Stimulated activated naive CD8-positive, alpha-beta T cell treated with anti-CD3 and anti-CD28 coated beads, Interleukin-15, Interleukin-2, amounts not matched to agents 100 U/mL and 50 U/mL, for 24 hours (primary cell): ENCODE data around the gene LMOD1.

Experiments
- ATAC-seq: fragments of 150-1000 bp; cut with Tn5 transposase; one replicate; pipeline ENCODE4 v1.10.0; 2021
- DNase-seq: peaks from one replicate; pipeline ENCODE4 v3.0.0; 2021

LMOD1 gene

GRCh38 chr1:201891451-201892045 is 54.8 kb downstream of the LMOD1 start:
- no peak for ATAC-seq
- DNase-seq = no peak

DNA sequence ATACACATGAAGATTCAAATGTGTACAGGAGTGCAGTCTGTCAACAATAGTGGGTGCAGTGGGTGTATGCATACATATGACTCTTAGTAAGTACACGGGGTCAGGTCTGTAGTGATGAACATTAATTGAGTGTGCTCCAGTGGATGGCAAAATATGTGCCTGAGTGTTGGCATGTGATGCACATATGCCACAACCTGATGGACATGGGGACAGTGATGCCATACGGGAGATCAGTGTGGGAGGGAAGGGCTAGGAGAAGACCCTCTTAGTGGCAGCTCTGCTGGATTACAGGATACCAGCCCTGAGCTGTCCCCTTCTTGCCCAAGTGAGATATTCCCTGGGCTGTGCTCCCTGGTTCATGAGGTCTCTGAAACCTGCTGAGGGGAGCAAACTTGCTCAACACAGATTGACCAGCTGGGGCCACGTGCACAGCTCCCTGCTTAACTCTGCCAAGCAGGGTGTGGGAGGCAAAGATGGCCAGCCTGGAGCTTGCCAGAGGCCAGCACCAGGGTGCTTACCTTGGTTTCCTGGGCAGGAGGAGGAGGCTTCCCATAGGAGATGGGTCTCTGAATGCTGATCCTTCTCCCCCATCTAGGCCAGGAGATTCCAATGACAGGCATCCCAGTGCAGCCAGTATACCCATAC is 55.4 kb downstream of the LMOD1 start:
- ATAC-seq (no peak), DNase-seq (no peak)

- DNase-seq (no peak), ATAC-seq (no peak)
Measured at GRCh38 chr1:201890223-201890622, 56.1 kb downstream of the LMOD1 start.

DNA sequence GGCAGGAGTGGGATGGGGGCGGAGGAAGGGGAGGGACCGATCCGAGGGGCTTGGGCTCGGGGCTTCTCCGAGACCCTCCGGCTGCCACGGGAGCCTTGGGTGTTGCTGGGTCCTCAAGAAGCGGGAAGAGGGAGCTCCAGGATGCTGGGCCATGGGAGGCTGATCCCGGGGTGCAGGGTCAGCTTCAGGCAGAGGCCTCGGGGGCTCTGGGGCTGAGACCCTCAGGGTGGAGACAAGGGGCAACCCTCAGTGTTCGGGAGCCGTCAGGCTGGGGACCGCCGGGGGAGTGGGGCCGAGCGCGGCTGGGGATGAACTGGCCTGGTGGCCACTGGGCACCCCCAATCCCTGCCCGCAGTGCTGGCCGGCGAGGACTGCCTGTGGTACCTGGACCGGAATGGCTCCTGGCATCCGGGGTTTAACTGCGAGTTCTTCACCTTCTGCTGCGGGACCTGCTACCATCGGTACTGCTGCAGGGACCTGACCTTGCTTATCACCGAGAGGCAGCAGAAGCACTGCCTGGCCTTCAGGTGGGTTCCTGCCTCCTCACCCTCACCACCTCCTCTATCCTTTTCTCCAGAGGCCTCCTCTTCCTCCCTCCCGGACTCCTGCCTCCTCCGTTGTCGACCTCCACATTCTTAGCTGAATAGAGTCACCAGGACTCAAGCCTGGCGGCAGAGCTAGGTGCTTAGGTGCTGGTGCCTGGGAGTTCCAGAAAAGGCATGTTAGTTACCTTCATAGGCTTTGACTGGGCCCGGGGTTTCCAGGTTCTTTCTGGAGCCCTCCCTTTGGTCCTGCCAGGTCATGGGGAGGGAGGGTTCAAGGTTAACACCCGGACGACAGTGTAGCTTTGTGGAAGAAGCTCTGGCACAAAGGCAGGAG is 57.0 kb downstream of the LMOD1 start:
- ATAC-seq (no peak), DNase-seq (no peak)

DNA sequence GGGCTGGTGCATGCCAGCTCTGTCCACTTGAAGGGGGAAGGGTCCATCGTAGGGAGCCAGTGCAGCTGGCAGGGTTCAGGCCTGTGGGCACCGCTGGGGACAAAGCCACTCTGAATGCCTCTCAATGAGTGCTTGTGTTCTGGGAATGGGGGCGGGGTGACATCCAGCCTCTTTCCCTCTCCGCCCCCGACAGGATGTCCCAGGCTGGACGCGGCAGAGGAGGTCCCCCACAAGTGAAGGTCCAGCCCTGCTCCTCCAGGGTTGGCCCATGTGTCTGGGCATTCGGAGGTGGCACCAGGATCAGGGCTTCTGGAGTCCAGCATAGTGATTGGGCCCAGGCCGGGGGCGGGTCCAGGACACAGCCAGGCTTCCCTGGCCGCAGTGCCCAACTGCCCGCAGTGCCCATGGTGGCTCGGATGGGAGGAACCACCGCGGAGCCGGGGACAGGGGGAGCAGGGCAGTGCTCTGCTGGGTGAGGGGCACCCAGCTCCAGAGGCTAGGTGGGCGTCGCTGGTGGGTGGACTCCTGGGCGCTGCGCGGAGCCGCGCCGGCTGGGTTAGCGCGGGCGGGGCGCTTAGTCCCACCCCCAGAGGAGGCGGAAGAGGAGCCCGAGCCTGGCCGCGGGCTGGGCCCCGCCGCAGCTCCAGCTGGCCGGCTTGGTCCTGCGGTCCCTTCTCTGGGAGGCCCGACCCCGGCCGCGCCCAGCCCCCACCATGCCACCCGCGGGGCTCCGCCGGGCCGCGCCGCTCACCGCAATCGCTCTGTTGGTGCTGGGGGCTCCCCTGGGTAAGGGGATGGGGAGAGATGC is 57.9 kb downstream of the LMOD1 start, which contains the start of gene SHISA4:
Gene SHISA4 (plus strand): TSS at position 617 of the 808 bp plus-strand sequence. CDS start 97 bp downstream, at position 714.
- peak; percentile 16 for DNase-seq
- ATAC-seq = no peak

- DNase-seq (no peak), ATAC-seq (no peak)
Measured at GRCh38 chr1:201887116-201887866, 59.1 kb downstream of the LMOD1 start.

- ATAC-seq (no peak), DNase-seq (no peak)
Measured at GRCh38 chr1:201886103-201886885, 60.1 kb downstream of the LMOD1 start.

DNA sequence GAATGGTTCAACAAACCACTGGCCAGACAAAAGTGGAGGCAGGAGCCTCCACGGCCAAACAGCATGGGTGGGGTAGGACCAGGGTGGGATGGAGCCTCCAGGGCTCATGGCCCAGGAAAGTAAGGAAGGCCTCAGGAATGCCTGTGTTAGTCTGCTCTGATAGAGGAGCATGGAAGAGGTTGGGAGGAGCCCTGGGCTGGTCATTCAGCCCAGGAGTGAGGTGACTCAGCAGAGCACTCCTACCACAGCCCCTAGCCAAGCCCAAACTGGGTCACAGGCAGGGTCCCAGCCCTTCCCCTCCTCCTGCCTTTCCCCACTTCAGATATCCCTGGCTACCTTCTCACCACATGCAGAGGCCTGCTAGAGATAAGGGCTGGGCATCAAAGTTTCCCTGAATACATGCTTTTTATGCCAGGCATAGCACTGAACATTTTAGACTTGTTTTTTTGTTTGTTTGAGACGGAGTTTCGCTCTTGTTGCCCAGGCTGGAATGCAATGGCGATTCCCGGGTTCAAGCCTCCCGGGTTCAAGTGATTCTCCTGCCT is 60.7 kb downstream of the LMOD1 start:
- no peak for DNase-seq
- ATAC-seq = no peak

DNA sequence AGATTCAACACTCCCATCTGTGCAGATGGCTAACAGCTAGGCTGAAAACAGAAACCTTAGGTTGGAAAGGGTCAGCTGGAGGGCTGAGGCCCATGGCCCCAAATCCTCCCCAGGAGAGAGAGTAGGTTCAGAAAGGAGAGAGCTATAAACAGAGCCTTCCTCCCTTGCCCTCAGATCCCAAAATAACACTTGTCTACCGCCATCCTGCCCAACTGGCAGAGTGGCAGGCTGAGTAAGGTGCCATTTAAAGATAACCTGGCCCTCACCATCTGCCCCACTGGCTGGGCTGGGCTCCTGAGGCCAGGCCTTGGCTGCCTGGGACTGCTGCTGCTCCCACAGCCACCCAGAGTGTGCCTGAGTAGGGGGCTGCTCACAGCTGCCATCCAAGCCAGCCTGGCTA is 61.9 kb downstream of the LMOD1 start:
- ATAC-seq = no peak

GRCh38 chr1:201883786-201884185 is 62.6 kb downstream of the LMOD1 start:
- ATAC-seq (peak; percentile 44), DNase-seq (no peak)

More for the DNA sequence above, 61.9 kb downstream of the LMOD1 start:
- no peak for DNase-seq

- DNase-seq = no peak
- ATAC-seq = no peak
Measured at GRCh38 chr1:201883266-201883665, 63.1 kb downstream of the LMOD1 start.

GRCh38 chr1:201882665-201883132 is 63.6 kb downstream of the LMOD1 start:
- DNase-seq = no peak

DNA sequence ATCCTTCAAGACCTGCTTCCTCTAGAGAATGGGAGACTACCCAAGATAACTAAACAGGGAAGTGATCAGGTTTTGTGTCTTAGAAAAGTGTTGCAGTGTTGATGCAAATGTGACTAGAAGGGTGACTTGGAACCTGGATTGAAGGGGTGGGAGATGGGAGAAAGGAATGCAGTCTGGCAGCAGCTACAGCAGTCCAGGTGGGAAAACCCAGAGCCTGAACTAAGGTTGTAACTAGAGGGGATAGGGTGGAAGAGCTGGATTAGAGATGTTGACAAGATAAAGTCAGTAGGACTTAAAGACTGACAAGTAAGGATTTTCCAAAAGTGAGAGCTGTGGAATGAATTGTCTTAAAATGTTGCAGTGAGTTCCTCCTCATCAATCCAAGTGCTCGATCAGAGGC is 64.7 kb downstream of the LMOD1 start:
- no peak for ATAC-seq
- DNase-seq = no peak

More at GRCh38 chr1:201882665-201883132, 63.6 kb downstream of the LMOD1 start:
- peak; percentile 38 for ATAC-seq

DNA sequence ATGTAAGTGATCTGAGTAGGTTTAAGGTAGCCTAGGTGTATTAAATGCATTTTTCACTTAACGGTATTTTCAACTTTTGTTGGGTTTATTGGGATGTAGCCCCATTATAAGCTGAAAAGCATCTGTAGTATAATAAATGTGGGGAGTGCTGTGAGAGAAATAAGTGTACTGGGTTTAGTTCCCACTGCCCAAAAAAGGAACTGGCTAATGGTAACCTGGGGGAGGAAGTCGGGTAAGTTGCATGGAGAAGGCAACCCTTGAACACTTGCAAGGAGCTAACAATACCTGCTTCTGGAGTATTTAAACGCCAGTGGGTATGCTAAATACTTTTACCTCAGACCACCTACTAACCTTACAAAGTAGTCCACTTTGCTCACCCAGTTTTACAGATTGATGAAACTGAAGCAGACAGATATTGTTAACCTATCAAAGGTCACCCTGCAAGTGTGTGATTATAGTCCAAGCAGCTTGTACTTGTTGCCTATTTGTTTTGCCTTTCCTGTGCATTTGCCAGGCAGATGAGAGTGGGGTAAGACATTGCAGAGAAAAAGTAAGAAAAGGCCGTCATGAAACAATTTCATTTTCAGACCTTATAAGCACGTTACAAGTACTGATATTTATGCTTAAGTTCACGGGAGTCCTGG is 65.3 kb downstream of the LMOD1 start:
- DNase-seq = no peak
- no peak for ATAC-seq

GRCh38 chr1:201877877-201878401 is 68.4 kb downstream of the LMOD1 start:
- ATAC-seq = peak; percentile 41
- DNase-seq = no peak

DNA sequence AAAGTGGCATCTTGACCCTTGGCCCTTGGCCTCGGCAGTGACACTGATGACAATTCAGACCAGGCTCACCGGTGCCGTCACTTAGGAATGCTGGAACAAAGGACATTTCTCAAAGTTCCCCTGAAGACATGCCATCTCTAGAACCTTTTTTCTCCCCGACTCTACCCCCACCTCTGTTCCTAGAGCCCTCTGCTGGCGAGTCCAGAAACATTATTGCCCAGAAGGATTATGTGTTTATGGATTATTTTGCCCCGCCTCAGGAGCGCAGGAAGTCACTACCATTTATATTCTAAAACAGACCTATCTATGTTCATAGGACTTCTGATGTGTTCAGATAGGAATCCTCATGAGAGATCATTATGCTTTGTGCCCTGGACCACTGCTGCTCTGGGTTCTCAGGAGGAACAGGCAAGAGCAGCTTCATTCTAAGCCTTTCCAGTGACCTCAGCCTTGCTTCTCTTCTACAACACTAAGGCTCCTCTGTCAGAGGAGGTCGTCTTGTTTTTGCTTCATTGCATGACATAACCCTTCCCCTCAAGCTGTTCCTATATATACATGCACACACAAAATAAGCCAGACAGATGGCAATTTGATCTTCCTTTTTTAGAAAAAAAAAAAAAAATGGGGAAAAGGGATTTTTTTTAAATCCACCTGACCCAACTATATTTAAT is 70.1 kb downstream of the LMOD1 start:
- ATAC-seq (no peak), DNase-seq (no peak)

DNA sequence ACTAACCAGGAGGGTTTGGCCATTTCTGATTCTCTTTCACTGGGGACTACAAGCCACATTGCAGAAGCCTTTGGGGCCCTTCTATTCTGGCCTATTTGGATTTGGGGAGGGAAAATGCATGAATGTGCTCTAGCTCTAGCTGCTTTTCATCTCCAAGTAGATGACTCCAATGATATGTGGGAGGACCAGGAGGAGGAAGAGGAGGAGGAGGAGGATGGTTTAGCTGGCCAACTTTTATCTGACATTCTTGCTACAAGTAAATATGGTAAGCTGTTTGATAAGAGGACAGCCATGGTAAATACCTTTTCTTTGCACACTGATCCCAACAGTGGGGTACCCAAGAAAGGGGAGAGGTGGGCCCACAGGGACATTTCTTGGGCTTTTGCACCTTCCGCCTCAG is 71.7 kb downstream of the LMOD1 start:
- ATAC-seq (no peak), DNase-seq (no peak)

GRCh38 chr1:201870397-201870796 is 76.0 kb downstream of the LMOD1 start:
- DNase-seq (no peak), ATAC-seq (no peak)

- no peak for DNase-seq
- ATAC-seq = no peak
Measured at GRCh38 chr1:201861448-201861847, 84.9 kb downstream of the LMOD1 start.
